Breast epithelium (tissue), 4 donors: ENCODE data around the gene FHIT. TPM values are rescaled to one million over a fixed set of nuclear protein-coding genes. Genes with fewer than 3 reads are reported as not detected.

Experiments used
- DNase-seq, 2 donors: peaks; one replicate each; pipeline ENCODE4 v3.0.0-alpha.2; 2019; ENCODE audit warnings: low spot score in 2 of 2
- H3K27ac ChIP-seq, 2 donors: fragments of 200-600 bp; sonication (generic) in 1 of 2; one replicate each; pipeline ENCODE4 v1.5.1; 2016 to 2019; ENCODE audit warnings: mild to moderate bottlenecking in 1 of 2
- H3K27me3 ChIP-seq, 2 donors: fragments of 200-600 bp; sonication (generic) in 1 of 2; one replicate each; pipeline versions ENCODE4 v1.5.1 to v1.6.0; 2017 to 2019; ENCODE audit warnings: control low read depth in 1 of 2, mild to moderate bottlenecking in 1 of 2
- H3K36me3 ChIP-seq: fragments of 200-600 bp; one replicate; pipeline ENCODE4 v1.5.1; 2019
- H3K4me1 ChIP-seq, 2 donors: fragments of 200-600 bp; sonication (generic); one replicate each; pipeline ENCODE4 v1.5.1; 2016 to 2019; ENCODE audit warnings: control low read depth in 1 of 2
- H3K4me3 ChIP-seq, 3 donors: fragments of 200-600 bp; sonication (generic); 1 replicate in 2 of 3; 2 replicates in 1 of 3; pipeline ENCODE4 v1.5.1; 2016 to 2019; ENCODE audit warnings: mild to moderate bottlenecking in 3 of 3, moderate library complexity in 2 of 3
- H3K9me3 ChIP-seq, 2 donors: fragments of 200-600 bp; sonication (generic) in 1 of 2; one replicate each; pipeline ENCODE4 v1.5.1; 2016 to 2019; ENCODE audit warnings: control low read depth in 1 of 2
- POLR2A ChIP-seq: fragments of 450-650 bp; IDR thresholded peaks from one replicate; pipeline ENCODE4 v1.6.1; 2016; ENCODE audit warnings: antibody characterized with exemption, mild to moderate bottlenecking, moderate library complexity
- POLR2AphosphoS5 ChIP-seq, 3 donors: sonication (generic); formaldehyde crosslinking; IDR thresholded peaks; one replicate each; pipeline ENCODE4 v1.6.1; 2017; ENCODE audit warnings: antibody characterized with exemption in 3 of 3
- intact Hi-C: fragments of 100-400 bp; cut with DNase I; formaldehyde crosslinking; loops from one replicate; pipeline ENCODE4 v1.15.1; 2023; ENCODE audit warnings: low total_unique reads
- total RNA-seq, 3 donors: library from RNA; depleted of rRNA; stranded (reverse); fragments of >200 nt; gene quantifications; one replicate each; pipeline ENCODE4 v1.1.0, GENCODE V29; 2016
- TF ChIP-seq, protein P1 (sequence below), 3 donors: fragments of 450-650 bp; IDR thresholded peaks; one replicate each; pipeline ENCODE4 v1.5.1; 2016 to 2017; ENCODE audit warnings: antibody characterized with exemption in 3 of 3, mild to moderate bottlenecking in 3 of 3, moderate library complexity in 3 of 3

FHIT gene
- total RNA-seq, 3 donors from 2014 or later = 9.0 to 19.2 (median 17.7) TPM

DNA sequence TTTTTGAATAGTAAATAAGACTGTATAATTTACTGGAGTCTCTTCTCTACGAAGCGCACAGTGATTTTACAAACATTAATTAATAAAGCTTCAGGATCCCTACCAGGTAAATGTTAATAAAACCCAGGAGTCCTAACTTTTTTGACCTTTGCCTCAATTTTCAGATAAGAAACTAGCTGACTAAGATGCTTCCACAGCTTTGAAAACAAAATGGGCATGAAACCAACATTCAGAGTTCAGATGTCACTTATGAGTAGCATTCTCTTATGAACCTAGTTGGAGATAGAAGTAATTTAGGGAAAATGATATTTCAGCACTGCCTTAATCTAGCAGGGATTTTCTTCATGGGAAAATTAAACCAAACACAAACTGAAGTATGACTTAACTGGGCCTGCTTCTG is 13.0 kb upstream of the FHIT start:
- H3K27me3 ChIP-seq = no peaks in the 10 kb centered on the region
- intact Hi-C loops = loop anchor here (10.0 kb wide), 1 partner anchor 1759 kb away; no protein-coding TSS in a partner anchor
- no peak for DNase-seq
- H3K9me3 ChIP-seq = no peaks in the 10 kb centered on the region
- no peak overlapping the region for H3K27ac ChIP-seq
- H3K4me3 ChIP-seq = no peak overlapping the region
- H3K4me1 ChIP-seq = no peaks in the 10 kb centered on the region
- TF ChIP-seq POLR2A = no peak
- TF ChIP-seq, protein P1, sequence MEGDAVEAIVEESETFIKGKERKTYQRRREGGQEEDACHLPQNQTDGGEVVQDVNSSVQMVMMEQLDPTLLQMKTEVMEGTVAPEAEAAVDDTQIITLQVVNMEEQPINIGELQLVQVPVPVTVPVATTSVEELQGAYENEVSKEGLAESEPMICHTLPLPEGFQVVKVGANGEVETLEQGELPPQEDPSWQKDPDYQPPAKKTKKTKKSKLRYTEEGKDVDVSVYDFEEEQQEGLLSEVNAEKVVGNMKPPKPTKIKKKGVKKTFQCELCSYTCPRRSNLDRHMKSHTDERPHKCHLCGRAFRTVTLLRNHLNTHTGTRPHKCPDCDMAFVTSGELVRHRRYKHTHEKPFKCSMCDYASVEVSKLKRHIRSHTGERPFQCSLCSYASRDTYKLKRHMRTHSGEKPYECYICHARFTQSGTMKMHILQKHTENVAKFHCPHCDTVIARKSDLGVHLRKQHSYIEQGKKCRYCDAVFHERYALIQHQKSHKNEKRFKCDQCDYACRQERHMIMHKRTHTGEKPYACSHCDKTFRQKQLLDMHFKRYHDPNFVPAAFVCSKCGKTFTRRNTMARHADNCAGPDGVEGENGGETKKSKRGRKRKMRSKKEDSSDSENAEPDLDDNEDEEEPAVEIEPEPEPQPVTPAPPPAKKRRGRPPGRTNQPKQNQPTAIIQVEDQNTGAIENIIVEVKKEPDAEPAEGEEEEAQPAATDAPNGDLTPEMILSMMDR (IDR thresholded peaks at IDR 0.05) = no peak
- TF ChIP-seq POLR2AphosphoS5 (IDR thresholded peaks at IDR 0.05) = no peak
- no peaks in the 10 kb centered on the region for H3K36me3 ChIP-seq

DNA sequence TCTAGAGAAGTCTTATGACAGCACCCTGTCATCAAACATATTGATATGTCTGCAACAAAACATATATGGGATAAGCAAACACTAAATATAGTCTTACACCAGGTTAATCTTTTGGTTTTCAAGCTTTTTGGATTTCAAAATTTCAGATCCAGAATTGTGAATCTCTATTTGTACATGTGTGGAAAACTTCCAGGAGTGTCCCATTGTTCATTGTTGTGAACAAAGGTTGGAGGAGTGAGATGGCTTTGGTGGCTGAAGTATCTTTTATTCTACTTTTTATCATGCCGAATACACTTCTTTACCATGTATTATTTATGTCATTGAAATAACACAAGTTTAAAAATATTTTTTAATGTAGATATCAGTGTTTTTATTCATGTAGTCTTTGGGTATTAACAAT is 5.9 kb upstream of the FHIT start:
- TF ChIP-seq, protein P1 (IDR thresholded peaks at IDR 0.05) = no peak
- TF ChIP-seq POLR2A (no peak), POLR2AphosphoS5 (IDR thresholded peaks at IDR 0.05) (no peak)
- Histone ChIP-seq H3K27ac (no peak overlapping the region), H3K9me3 (no peaks in the 10 kb centered on the region), H3K4me3 (no peak overlapping the region), H3K36me3 (no peaks in the 10 kb centered on the region), H3K4me1 (no peaks in the 10 kb centered on the region), H3K27me3 (no peaks in the 10 kb centered on the region)
- intact Hi-C loops = no loop called here
- DNase-seq = no peak

DNA sequence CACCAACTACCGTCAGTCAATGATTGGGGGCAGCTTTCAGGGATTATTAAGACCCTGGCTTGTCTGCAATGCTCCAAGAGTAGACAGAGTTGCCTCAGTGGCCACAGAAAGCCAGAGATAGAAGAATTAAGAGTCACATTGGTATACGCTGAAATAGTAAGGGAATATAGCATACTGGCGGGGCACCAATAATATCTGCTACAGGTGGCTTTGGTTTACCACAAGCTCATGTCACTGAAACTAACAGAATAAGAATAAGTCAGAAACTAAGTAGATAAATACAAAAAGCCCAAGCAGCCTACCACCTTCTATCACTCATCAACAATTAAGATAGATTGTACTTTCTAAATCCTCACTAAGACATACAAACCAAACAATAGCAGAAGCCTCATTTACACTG is 2.5 kb upstream of the FHIT start:
- Histone ChIP-seq H3K4me1 (no peaks in the 10 kb centered on the region), H3K36me3 (no peaks in the 10 kb centered on the region), H3K9me3 (no peaks in the 10 kb centered on the region), H3K27me3 (no peaks in the 10 kb centered on the region), H3K27ac (no peak overlapping the region), H3K4me3 (no peak overlapping the region)
- TF ChIP-seq, protein P1 (IDR thresholded peaks at IDR 0.05) = no peak
- TF ChIP-seq POLR2A = no peak
- no peak for TF ChIP-seq POLR2AphosphoS5 (IDR thresholded peaks at IDR 0.05)
- intact Hi-C loops = no loop called here
- DNase-seq = no peak

DNA sequence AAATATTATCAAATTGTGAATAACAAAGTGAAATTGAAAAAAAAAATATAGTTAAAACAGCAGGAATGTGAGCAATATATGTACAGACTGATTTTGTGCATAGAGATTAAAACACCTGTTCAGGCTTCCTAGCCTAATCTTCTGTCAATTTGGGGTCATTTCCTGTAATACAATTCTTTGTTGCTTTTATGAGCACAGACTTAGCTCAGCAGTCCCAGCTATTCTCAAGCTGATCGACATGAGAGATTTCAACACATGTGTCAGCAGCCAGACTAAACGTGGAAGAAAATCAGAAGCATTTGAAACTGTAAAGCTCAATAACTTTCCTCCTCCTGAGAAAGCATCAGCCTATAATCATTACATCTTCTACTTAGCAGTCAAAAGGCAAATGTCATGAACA is 1.6 kb upstream of the FHIT start:
- Histone ChIP-seq H3K9me3 (no peaks in the 10 kb centered on the region), H3K27me3 (no peaks in the 10 kb centered on the region), H3K36me3 (no peaks in the 10 kb centered on the region), H3K4me3 (no peak overlapping the region), H3K27ac (no peak overlapping the region), H3K4me1 (no peaks in the 10 kb centered on the region)
- no peak for DNase-seq
- intact Hi-C loops = no loop called here
- TF ChIP-seq POLR2A = no peak
- no peak for TF ChIP-seq POLR2AphosphoS5 (IDR thresholded peaks at IDR 0.05)
- TF ChIP-seq, protein P1 (IDR thresholded peaks at IDR 0.05) = no peak

DNA sequence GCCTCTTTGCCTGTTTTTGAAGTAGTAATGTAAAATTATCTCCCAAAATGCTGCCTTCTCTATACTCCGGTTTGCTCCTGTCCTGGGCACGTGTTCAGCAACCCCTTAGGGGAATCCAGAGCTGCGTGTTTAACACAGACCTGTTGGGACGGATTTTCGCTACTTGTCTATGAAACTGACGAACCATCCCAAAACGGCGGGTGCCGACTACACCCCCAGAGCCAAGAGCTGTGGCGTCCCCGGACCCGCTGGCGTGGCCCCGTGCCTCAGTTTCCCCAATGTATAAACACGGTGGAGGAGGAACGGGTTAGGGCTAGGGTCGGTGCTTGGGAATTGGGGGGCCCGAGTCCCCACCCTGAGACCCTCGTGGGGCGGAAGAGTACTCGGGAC is 473 bp downstream of the FHIT start:
- intact Hi-C loops = no loop called here
- peak; percentile 62 to 66 for DNase-seq
- Histone ChIP-seq H3K27me3 (no peaks in the 10 kb centered on the region), H3K36me3 (no peaks in the 10 kb centered on the region), H3K9me3 (no peaks in the 10 kb centered on the region), H3K27ac (peak overlapping the region; percentile 90 to 93), H3K4me1 (no peaks in the 10 kb centered on the region), H3K4me3 (peak overlapping the region; percentile 71 to 88 (median 80))
- TF ChIP-seq POLR2AphosphoS5 (IDR thresholded peaks at IDR 0.05) (no peak), POLR2A (no peak)
- TF ChIP-seq, protein P1 (IDR thresholded peaks at IDR 0.05) = no peak
